ENCODE results near the gene MYL3. TPM values are rescaled to one million over a fixed set of nuclear protein-coding genes. Genes with fewer than 3 reads are reported as not detected.
A peak's percentile ranks its signal among the peaks of the same experiment; 100 is the strongest.

The MYL3 gene
- total RNA-seq, 4 donors from 2014 or later: 4.9 to 9.6 (median 6.0) TPM; not detected in 1

DNA sequence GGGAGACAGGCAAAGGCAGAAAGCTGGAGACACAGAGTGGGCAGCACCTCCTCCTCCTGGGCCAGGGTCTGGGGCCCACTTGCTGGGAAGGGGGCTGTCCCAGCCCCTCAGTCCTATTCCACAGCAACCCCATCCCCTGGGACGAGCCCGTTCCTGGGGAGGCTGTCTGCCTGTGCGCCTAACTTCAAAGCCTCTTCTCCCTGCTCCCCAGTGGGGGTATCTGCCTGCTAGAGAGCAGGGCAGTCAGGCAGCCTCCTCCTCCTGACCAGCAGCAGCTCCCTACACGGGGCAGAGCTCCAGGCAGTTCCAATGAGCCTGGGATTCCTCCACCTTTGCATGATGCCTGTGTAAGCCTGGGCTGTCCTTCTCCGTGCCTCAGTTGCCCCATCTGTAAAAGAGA is 21.2 kb upstream of the MYL3 start:
- Histone ChIP-seq H3K9me3 (no peaks in the 10 kb centered on the region), H3K27me3 (no peaks in the 10 kb centered on the region), H3K27ac (no peak overlapping the region), H3K36me3 (no peaks in the 10 kb centered on the region), H3K4me3 (no peak overlapping the region), H3K4me1 (peaks cover 0 to 18% of the 10 kb centered on the region in 2 donors)
- intact Hi-C loops (cut with DNase I; ENCODE audit: low total_unique reads): no loop called here
- TF ChIP-seq, protein P1, sequence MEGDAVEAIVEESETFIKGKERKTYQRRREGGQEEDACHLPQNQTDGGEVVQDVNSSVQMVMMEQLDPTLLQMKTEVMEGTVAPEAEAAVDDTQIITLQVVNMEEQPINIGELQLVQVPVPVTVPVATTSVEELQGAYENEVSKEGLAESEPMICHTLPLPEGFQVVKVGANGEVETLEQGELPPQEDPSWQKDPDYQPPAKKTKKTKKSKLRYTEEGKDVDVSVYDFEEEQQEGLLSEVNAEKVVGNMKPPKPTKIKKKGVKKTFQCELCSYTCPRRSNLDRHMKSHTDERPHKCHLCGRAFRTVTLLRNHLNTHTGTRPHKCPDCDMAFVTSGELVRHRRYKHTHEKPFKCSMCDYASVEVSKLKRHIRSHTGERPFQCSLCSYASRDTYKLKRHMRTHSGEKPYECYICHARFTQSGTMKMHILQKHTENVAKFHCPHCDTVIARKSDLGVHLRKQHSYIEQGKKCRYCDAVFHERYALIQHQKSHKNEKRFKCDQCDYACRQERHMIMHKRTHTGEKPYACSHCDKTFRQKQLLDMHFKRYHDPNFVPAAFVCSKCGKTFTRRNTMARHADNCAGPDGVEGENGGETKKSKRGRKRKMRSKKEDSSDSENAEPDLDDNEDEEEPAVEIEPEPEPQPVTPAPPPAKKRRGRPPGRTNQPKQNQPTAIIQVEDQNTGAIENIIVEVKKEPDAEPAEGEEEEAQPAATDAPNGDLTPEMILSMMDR (IDR thresholded peaks at IDR 0.05): no peak
- TF ChIP-seq POLR2A (IDR thresholded peaks at IDR 0.05): no peak
- no peak for DNase-seq

DNA sequence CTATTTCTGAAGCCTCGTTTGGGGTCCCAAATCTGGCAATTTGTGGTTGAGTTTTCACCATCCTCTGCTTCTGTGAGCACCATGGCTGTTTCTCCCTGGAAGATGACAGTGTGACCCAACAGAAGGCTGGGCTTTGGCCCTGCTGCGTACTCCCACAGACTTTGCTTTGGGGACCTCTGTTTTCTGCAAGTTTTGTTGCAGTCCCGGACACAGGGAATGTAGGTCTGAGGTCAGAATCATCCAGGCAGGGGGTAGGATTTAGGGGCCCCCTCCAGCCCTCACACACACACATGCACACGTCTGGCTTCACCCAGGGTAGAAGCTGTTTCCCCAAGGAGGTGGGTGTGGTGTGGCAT is 20.6 kb upstream of the MYL3 start:
- H3K9me3 ChIP-seq: no peaks in the 10 kb centered on the region
- intact Hi-C loops (cut with DNase I; ENCODE audit: low total_unique reads): no loop called here
- DNase-seq: no peak
- TF ChIP-seq, protein P1 (IDR thresholded peaks at IDR 0.05): no peak
- TF ChIP-seq POLR2A (IDR thresholded peaks at IDR 0.05): no peak
- H3K27ac ChIP-seq: peak overlapping the region; percentile 73 to 92
- H3K36me3 ChIP-seq: no peaks in the 10 kb centered on the region
- H3K4me3 ChIP-seq: peak overlapping the region; percentile 53 to 87
- H3K27me3 ChIP-seq: no peaks in the 10 kb centered on the region
- peaks cover 0 to 21% of the 10 kb centered on the region in 2 donors for H3K4me1 ChIP-seq

- intact Hi-C loops (cut with DNase I; ENCODE audit: low total_unique reads): no loop called here
- peak overlapping the region; percentile 73 to 92 for H3K27ac ChIP-seq
- no peaks in the 10 kb centered on the region for H3K9me3 ChIP-seq
- TF ChIP-seq, protein P1 (IDR thresholded peaks at IDR 0.05): no peak
- no peak for TF ChIP-seq POLR2A (IDR thresholded peaks at IDR 0.05)
- H3K27me3 ChIP-seq: no peaks in the 10 kb centered on the region
- H3K4me3 ChIP-seq: peak overlapping the region; percentile 53 to 87
- H3K36me3 ChIP-seq: no peaks in the 10 kb centered on the region
- no peak for DNase-seq
- H3K4me1 ChIP-seq: peaks cover 0 to 23% of the 10 kb centered on the region in 2 donors
Observed at GRCh38 chr3:46883054-46883829, 20.0 kb upstream of the MYL3 start.

GRCh38 chr3:46882377-46883053 is 19.3 kb upstream of the MYL3 start:
- Histone ChIP-seq H3K9me3 (no peaks in the 10 kb centered on the region), H3K27me3 (no peaks in the 10 kb centered on the region), H3K36me3 (no peaks in the 10 kb centered on the region), H3K27ac (peak overlapping the region; percentile 73 to 92), H3K4me3 (peak overlapping the region; percentile 53 to 87), H3K4me1 (peaks cover 0 to 23% of the 10 kb centered on the region in 2 donors)
- peak in 1 of 2 donors; percentile 26 for TF ChIP-seq POLR2A (IDR thresholded peaks at IDR 0.05)
- TF ChIP-seq, protein P1 (IDR thresholded peaks at IDR 0.05): no peak
- peak; percentile 55 to 57 for DNase-seq
- intact Hi-C loops (cut with DNase I; ENCODE audit: low total_unique reads): no loop called here

Data from uterus (tissue), 4 donors.